HG03565 (cell line): ENCODE measurements around the gene XPR1.
A peak's percentile ranks its signal among the peaks of the same experiment; 100 is the strongest.

Experiments
- ATAC-seq: cut with Tn5 transposase; IDR thresholded peaks from one replicate; pipeline ENCODE4 v1.9.1; 2021; ENCODE audit warnings: mild to moderate bottlenecking, moderate library complexity; ENCODE audit not compliant: unreplicated experiment

Gene XPR1

GRCh38 chr1:180614730-180615129 is 17.1 kb upstream of the XPR1 start:
- no peak for ATAC-seq

- no peak for ATAC-seq
Measured at GRCh38 chr1:180615493-180616290, 16.1 kb upstream of the XPR1 start.

- ATAC-seq: no peak
Measured at GRCh38 chr1:180616439-180616838, 15.4 kb upstream of the XPR1 start.

GRCh38 chr1:180617774-180618395 is 13.9 kb upstream of the XPR1 start:
- no peak for ATAC-seq

- ATAC-seq: no peak
Measured at GRCh38 chr1:180620581-180620980, 11.2 kb upstream of the XPR1 start.

- no peak for ATAC-seq
Measured at GRCh38 chr1:180622658-180623508, 8.9 kb upstream of the XPR1 start.

- no peak for ATAC-seq
Measured at GRCh38 chr1:180623579-180624347, 8.1 kb upstream of the XPR1 start.

- no peak for ATAC-seq
Measured at GRCh38 chr1:180626711-180627110, 5.1 kb upstream of the XPR1 start.

GRCh38 chr1:180627411-180627810 is 4.4 kb upstream of the XPR1 start:
- ATAC-seq: no peak

GRCh38 chr1:180628646-180629045 is 3.2 kb upstream of the XPR1 start:
- ATAC-seq: no peak

GRCh38 chr1:180630408-180631193 is 1.2 kb upstream of the XPR1 start:
- no peak for ATAC-seq

- no peak for ATAC-seq
Measured at GRCh38 chr1:180631194-180631765, 542 bp upstream of the XPR1 start.

- peak; percentile 25 for ATAC-seq
Measured at GRCh38 chr1:180632326-180633056, 669 bp downstream of the XPR1 start.

- no peak for ATAC-seq
Measured at GRCh38 chr1:180633057-180634056, 1.5 kb downstream of the XPR1 start.

GRCh38 chr1:180636138-180636537 is 4.3 kb downstream of the XPR1 start:
- no peak for ATAC-seq

- ATAC-seq: no peak
Measured at GRCh38 chr1:180639871-180640270, 8.0 kb downstream of the XPR1 start.

- no peak for ATAC-seq
Measured at GRCh38 chr1:180640531-180640949, 8.7 kb downstream of the XPR1 start.

- ATAC-seq: no peak
Measured at GRCh38 chr1:180641662-180642061, 9.8 kb downstream of the XPR1 start.
